Vagina (tissue), 2 donors: ENCODE measurements around the gene SS18L1. TPM values are rescaled to one million over a fixed set of nuclear protein-coding genes. Genes with fewer than 3 reads are reported as not detected.
"Not testable (repeated sequence)": the region's sequence is repeated elsewhere in the genome, so short reads cannot be mapped to it uniquely, and the experiment has no call there.

ENCODE experiments used
- DNase-seq, 2 donors: peaks; one replicate each; pipeline ENCODE4 v3.0.0-alpha.2; 2017; ENCODE audit errors: extremely low spot score in 2 of 2
- H3K27ac ChIP-seq: fragments of 200-600 bp; sonication (generic); one replicate; pipeline ENCODE4 v1.5.1; 2019
- H3K27me3 ChIP-seq: fragments of 200-600 bp; sonication (generic); one replicate; pipeline ENCODE4 v1.5.1; 2019
- H3K36me3 ChIP-seq, 2 donors: fragments of 200-600 bp; sonication (generic); one replicate each; pipeline ENCODE4 v1.5.1; 2017 to 2019
- H3K4me1 ChIP-seq: fragments of 200-600 bp; sonication (generic); one replicate; pipeline ENCODE4 v1.5.1; 2019
- H3K4me3 ChIP-seq, 2 donors: fragments of 200-600 bp; sonication (generic); 1 replicate in 1 of 2; 2 replicates in 1 of 2; pipeline ENCODE4 v1.5.1; 2016 to 2019
- H3K9me3 ChIP-seq: fragments of 200-600 bp; sonication (generic); one replicate; pipeline ENCODE4 v1.5.1; 2019
- POLR2A ChIP-seq, 2 donors: fragments of 450-650 bp; IDR thresholded peaks; one replicate each; pipeline ENCODE4 v1.6.1; 2017; ENCODE audit warnings: antibody characterized with exemption in 2 of 2, mild to moderate bottlenecking in 2 of 2, moderate library complexity in 2 of 2
- POLR2AphosphoS5 ChIP-seq, 2 donors: sonication (generic); formaldehyde crosslinking; IDR thresholded peaks; one replicate each; pipeline ENCODE4 v1.9.0; 2017; ENCODE audit warnings: antibody characterized with exemption in 2 of 2, mild to moderate bottlenecking in 2 of 2, low read depth in 1 of 2; ENCODE audit not compliant: insufficient read depth in 1 of 2
- intact Hi-C: fragments of 100-400 bp; cut with DNase I; formaldehyde crosslinking; loops from one replicate; pipeline ENCODE4 v1.15.1; 2023
- total RNA-seq: library from RNA; depleted of rRNA; stranded (reverse); fragments of >200 nt; gene quantifications from one replicate; pipeline ENCODE4 v1.2.3, GENCODE V29; 2016
- TF ChIP-seq, protein P1 (sequence below), 3 experiments: fragments of 450-650 bp in 2 of 3; fragments of 200-600 bp in 1 of 3; sonication (generic) in 1 of 3; IDR thresholded peaks; one replicate each; pipeline ENCODE4 v1.5.1; 2017 to 2019; ENCODE audit warnings: antibody characterized with exemption in 3 of 3, mild to moderate bottlenecking in 2 of 3, moderate library complexity in 2 of 3

SS18L1 gene
- total RNA-seq, 1 donor from 2014 or later, result 25.3 TPM

DNA sequence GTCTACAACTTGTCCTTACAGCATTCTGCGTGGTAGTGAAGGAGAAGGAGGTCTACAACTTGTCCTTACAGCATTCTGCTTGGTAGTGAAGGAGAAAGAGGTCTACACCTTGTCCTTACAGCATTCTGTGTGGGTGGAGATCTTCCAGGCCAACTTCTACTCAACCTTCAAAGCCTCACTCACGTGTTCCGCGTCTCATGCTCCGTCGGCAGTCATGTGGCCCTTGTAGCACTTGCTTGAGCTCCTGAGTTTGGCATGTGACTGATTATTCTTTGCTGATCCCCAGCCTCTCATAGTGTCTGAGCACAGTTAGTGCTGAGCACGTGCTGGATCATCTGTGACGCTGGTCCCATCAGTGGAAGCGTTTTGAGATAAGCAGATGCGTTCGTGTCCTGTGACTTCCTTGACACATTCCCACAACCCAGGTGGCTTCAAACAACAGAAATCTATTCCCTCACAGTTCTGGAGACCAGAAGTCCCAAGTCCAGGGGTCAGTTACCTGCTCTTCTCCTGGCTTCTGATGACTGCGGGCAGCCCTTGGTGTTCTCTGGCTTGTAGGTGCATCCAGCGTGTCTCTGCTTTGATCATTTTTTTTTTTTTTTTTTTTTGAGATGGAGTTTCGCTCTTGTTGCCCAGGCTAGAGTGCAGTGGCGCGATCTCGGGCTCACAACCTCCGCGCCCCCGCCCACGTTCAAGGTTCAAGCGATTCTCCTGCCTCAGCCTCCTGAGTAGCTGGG, 2.6 kb downstream of the SS18L1 start:
- peaks cover 77% of the 10 kb centered on the region for H3K4me1 ChIP-seq
- no peak for TF ChIP-seq POLR2AphosphoS5 (IDR thresholded peaks at IDR 0.05; ENCODE audit: insufficient read depth in 1 of 2, low read depth in 1 of 2)
- no peak for TF ChIP-seq POLR2A (IDR thresholded peaks at IDR 0.05)
- TF ChIP-seq, protein P1, sequence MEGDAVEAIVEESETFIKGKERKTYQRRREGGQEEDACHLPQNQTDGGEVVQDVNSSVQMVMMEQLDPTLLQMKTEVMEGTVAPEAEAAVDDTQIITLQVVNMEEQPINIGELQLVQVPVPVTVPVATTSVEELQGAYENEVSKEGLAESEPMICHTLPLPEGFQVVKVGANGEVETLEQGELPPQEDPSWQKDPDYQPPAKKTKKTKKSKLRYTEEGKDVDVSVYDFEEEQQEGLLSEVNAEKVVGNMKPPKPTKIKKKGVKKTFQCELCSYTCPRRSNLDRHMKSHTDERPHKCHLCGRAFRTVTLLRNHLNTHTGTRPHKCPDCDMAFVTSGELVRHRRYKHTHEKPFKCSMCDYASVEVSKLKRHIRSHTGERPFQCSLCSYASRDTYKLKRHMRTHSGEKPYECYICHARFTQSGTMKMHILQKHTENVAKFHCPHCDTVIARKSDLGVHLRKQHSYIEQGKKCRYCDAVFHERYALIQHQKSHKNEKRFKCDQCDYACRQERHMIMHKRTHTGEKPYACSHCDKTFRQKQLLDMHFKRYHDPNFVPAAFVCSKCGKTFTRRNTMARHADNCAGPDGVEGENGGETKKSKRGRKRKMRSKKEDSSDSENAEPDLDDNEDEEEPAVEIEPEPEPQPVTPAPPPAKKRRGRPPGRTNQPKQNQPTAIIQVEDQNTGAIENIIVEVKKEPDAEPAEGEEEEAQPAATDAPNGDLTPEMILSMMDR (IDR thresholded peaks at IDR 0.05), result no peak
- H3K9me3 ChIP-seq, result no peaks in the 10 kb centered on the region

DNA sequence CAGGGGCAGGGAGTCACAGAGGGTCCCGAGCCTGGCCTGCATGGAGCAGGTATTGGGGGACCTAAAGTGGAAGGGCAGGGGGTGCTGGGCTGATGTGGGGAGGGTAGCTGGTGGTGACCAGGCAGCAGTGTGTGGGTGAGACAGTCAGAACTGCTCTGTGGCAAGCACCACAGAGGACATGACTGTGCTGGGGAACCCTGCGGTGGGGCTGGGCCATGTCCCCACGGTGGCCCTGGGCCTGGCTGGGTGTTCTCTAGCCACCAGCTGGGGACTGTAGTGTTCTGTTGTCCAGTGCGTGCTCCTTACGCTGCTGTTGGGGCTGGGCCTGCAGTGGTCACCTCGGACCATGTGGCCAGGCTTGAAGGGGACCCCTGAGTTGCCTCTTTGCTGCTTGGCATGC, 3.6 kb downstream of the SS18L1 start:
- DNase-seq, result no peak
- no peak overlapping the region for H3K27ac ChIP-seq
- no peak overlapping the region for H3K4me3 ChIP-seq
- TF ChIP-seq POLR2A (IDR thresholded peaks at IDR 0.05) (no peak), POLR2AphosphoS5 (IDR thresholded peaks at IDR 0.05; ENCODE audit: insufficient read depth in 1 of 2, low read depth in 1 of 2) (no peak)
- TF ChIP-seq, protein P1 (IDR thresholded peaks at IDR 0.05), result no peak
- intact Hi-C loops, result loop anchor here (10.0 kb wide), 1 partner anchor 238 kb away; the partner anchor contains the start of gene RPS21
- H3K27me3 ChIP-seq, result no peaks in the 10 kb centered on the region
- H3K36me3 ChIP-seq, result no peaks in the 10 kb centered on the region
- H3K9me3 ChIP-seq, result no peaks in the 10 kb centered on the region
- peaks cover 67% of the 10 kb centered on the region for H3K4me1 ChIP-seq

More for the DNA sequence above, 2.6 kb downstream of the SS18L1 start:
- H3K4me3 ChIP-seq, result no peak overlapping the region
- H3K36me3 ChIP-seq, result no peaks in the 10 kb centered on the region
- intact Hi-C loops, result loop anchor here (10.0 kb wide), 1 partner anchor 239 kb away; the partner anchor contains the start of gene RPS21
- no peaks in the 10 kb centered on the region for H3K27me3 ChIP-seq
- DNase-seq, result no peak
- no peak overlapping the region for H3K27ac ChIP-seq

DNA sequence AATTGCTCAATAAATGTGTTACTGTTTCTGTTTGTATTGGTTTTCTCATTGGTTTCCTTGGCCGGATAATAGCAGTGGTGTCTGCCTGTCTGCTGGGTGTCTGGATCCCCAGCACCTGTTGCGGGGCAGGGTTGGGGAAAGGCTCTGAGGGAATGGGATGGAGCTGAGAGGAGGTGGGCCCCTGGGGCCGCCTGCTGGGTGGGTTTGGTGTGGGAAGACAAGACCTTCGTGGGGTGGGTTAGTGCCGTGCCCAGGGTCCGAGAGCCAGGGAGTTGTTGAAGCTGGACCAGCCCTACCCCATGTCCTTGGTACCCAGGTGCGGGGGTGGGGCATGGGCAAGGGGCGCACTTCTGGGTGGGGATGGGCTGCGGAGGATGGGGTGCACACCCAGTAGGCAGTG, 4.0 kb downstream of the SS18L1 start:
- Histone ChIP-seq H3K9me3 (no peaks in the 10 kb centered on the region), H3K27ac (no peak overlapping the region), H3K27me3 (no peaks in the 10 kb centered on the region), H3K4me3 (no peak overlapping the region), H3K4me1 (peaks cover 63% of the 10 kb centered on the region), H3K36me3 (no peaks in the 10 kb centered on the region)
- TF ChIP-seq POLR2A (IDR thresholded peaks at IDR 0.05) (no peak), POLR2AphosphoS5 (IDR thresholded peaks at IDR 0.05; ENCODE audit: insufficient read depth in 1 of 2, low read depth in 1 of 2) (no peak)
- TF ChIP-seq, protein P1 (IDR thresholded peaks at IDR 0.05), result no peak
- intact Hi-C loops, result loop anchor here (10.0 kb wide), 1 partner anchor 237 kb away; the partner anchor contains the start of gene RPS21
- DNase-seq, result no peak

DNA sequence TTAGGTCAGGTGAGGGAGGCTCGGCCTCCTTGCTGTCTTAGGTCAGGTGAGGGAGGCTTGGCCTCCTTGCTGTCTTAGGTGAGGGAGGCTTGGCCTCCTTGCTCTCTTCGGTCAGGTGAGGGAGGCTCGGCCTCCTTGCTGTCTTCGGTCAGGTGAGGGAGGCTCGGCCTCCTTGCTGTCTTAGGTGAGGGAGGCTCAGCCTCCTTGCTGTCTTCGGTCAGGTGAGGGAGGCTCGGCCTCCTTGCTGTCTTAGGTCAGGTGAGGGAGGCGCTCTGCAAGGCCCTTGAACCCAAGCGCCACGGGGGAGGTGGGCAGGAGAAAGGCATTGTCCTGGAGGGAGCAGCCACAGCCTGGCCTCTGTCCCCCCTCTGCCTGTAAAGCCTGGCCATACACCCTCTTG, 4.8 kb downstream of the SS18L1 start:
- H3K4me3 ChIP-seq, H3K27me3 ChIP-seq, DNase-seq, H3K27ac ChIP-seq, H3K36me3 ChIP-seq, H3K9me3 ChIP-seq: not testable (repeated sequence)
- peaks cover 63% of the 10 kb centered on the region for H3K4me1 ChIP-seq
- intact Hi-C loops, result loop anchor here (10.0 kb wide), 1 partner anchor 236 kb away; the partner anchor contains the start of gene RPS21

DNA sequence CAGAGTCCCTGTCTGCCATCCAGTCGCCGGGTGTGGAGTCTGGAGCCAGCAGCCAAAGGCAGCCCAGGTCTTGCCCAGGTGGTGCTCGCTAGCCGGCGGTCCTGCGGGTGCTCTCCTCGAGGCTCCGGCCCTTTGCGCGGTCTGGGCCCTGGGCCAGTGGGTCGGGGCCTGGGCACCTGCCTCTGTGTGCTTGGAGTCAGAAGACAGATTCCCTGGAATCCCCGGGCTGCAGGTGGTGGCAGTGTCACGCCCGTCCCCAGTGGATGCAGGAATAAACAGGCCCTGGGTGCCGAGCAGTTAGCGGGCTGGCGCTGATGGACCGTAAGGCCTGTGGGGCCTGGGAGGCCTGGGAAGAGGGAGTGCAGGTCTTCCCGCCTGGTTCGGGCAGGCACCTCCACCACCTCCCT, 5.3 kb downstream of the SS18L1 start:
- Histone ChIP-seq H3K27ac (no peak overlapping the region), H3K4me3 (no peak overlapping the region), H3K4me1 (peaks cover 63% of the 10 kb centered on the region), H3K9me3 (no peaks in the 10 kb centered on the region), H3K27me3 (no peaks in the 10 kb centered on the region), H3K36me3 (no peaks in the 10 kb centered on the region)
- intact Hi-C loops, result loop anchor here (10.0 kb wide), 1 partner anchor 236 kb away; the partner anchor contains the start of gene RPS21
- DNase-seq, result no peak
- TF ChIP-seq, protein P1 (IDR thresholded peaks at IDR 0.05), result no peak
- TF ChIP-seq POLR2A (IDR thresholded peaks at IDR 0.05) (no peak), POLR2AphosphoS5 (IDR thresholded peaks at IDR 0.05; ENCODE audit: insufficient read depth in 1 of 2, low read depth in 1 of 2) (no peak)
